Subcutaneous abdominal adipose tissue (tissue), 5 donors: ENCODE results near the gene SPATA31D3.
"Not testable (repeated sequence)": the region's sequence is repeated elsewhere in the genome, so short reads cannot be mapped to it uniquely, and the experiment has no call there.

ENCODE experiments used
- H3K27ac ChIP-seq: one replicate; pipeline ENCODE4 v1.7.0; 2013; ENCODE audit warnings: low read depth, mild to moderate bottlenecking, inconsistent platforms, low read length, moderate library complexity
- H3K27me3 ChIP-seq, 5 donors: one replicate each; pipeline ENCODE4 v1.7.0; 2013; ENCODE audit warnings: low read length in 5 of 5, inconsistent platforms in 1 of 5; ENCODE audit not compliant: control insufficient read depth in 5 of 5, insufficient read depth in 4 of 5
- H3K36me3 ChIP-seq, 5 donors: one replicate each; pipeline ENCODE4 v1.7.0; 2013; ENCODE audit warnings: low read length in 5 of 5; ENCODE audit not compliant: control insufficient read depth in 5 of 5, insufficient read depth in 5 of 5
- H3K4me1 ChIP-seq, 5 donors: one replicate each; pipeline ENCODE4 v1.7.0; 2013; ENCODE audit warnings: low read length in 5 of 5, mild to moderate bottlenecking in 3 of 5, moderate library complexity in 1 of 5; ENCODE audit not compliant: control insufficient read depth in 5 of 5, insufficient read depth in 5 of 5
- H3K4me3 ChIP-seq, 5 donors: one replicate each; pipeline ENCODE4 v1.7.0; 2013; ENCODE audit warnings: low read length in 5 of 5, low read depth in 1 of 5
- H3K9ac ChIP-seq, 5 donors: one replicate each; pipeline ENCODE4 v1.7.0; 2013; ENCODE audit warnings: low read length in 5 of 5, mild to moderate bottlenecking in 4 of 5, moderate library complexity in 3 of 5
- H3K9me3 ChIP-seq, 5 donors: one replicate each; pipeline ENCODE4 v1.7.0; 2013; ENCODE audit warnings: low read length in 5 of 5; ENCODE audit not compliant: control insufficient read depth in 5 of 5
- donor health status: healthy.
- donor health status: healthy.
- donor health status: healthy.
- donor health status: healthy.
- donor health status: healthy.

SPATA31D3 gene

DNA sequence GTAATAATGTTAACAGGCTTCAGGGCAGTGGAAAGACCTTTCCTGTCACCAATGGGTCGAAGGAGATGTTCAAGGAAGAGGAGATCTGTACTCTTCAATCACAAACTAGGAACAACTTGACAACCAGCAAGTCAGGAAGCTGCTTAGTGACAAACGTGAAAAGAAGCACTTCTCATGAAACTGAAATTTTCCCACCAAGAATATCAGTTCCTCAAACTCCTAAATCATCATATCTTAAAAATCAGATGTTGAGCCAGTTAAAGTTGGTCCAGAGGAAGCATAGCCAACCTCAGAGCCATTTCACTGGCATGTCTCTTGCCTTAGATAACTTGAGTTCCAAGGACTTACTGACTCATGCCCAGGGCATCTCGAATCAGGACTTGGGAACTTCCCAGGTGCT lies 24.8 kb upstream of the SPATA31D3 start:
- not testable (repeated sequence) for H3K27me3 ChIP-seq, H3K4me1 ChIP-seq, H3K36me3 ChIP-seq, H3K9ac ChIP-seq, H3K4me3 ChIP-seq, H3K27ac ChIP-seq, H3K9me3 ChIP-seq

DNA sequence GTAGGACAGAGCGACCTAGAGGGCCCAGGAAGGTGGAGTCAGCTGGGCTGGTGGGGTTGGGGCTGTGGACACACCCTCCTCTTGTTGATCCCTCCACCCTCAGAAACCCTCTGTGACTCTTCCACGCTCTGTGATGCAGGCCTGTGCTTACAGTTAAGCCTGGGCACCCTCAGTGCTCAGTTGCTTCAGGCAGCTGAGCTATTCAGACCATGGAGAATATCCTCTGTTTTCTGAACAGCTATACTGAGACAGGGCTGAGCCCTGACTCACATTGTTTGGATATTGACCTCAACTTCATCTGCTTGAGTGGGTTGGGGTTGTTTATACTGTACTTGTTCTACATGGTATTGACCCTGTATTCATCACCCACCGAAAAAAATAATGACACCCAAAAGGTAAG lies 15.0 kb upstream of the SPATA31D3 start, which contains the start of gene SPATA31D4:
Gene SPATA31D4 (plus strand): TSS at position 124 of the 400 bp plus-strand sequence. CDS start 86 bp downstream, at position 210.
- H3K9me3 ChIP-seq, H3K36me3 ChIP-seq, H3K27ac ChIP-seq, H3K9ac ChIP-seq, H3K27me3 ChIP-seq, H3K4me3 ChIP-seq, H3K4me1 ChIP-seq: not testable (repeated sequence)

DNA sequence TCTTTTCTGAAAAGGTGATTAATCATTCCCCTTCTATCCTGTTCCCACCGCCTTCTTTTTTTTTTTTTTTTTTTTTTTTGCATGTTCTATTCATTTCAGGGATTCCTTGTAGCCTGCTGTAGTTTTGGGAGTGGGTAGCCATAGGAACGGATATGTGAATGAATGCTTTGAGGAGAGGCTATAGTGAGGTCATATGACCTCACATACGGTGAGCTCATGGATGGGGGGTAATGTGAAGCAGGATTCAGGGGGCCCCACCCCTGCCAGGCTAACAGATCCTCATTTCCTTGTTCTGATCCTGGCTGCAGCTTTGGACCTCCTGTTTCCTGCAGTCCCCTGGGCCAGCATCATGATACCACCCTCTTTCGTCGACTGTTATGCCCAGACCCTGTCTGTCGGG lies 13.2 kb upstream of the SPATA31D3 start:
- not testable (repeated sequence) for H3K27ac ChIP-seq, H3K27me3 ChIP-seq, H3K4me1 ChIP-seq, H3K4me3 ChIP-seq, H3K9ac ChIP-seq, H3K9me3 ChIP-seq, H3K36me3 ChIP-seq

DNA sequence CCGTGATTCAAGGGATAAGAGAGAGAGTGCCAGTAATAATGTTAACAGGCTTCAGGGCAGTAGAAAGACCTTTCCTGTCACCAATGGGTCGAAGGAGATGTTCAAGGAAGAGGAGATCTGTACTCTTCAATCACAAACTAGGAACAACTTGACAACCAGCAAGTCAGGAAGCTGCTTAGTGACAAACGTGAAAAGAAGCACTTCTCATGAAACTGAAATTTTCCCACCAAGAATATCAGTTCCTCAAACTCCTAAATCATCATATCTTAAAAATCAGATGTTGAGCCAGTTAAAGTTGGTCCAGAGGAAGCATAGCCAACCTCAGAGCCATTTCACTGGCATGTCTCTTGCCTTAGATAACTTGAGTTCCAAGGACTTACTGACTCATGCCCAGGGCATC lies 9.8 kb upstream of the SPATA31D3 start:
- not testable (repeated sequence) for H3K4me3 ChIP-seq, H3K27ac ChIP-seq, H3K36me3 ChIP-seq, H3K9ac ChIP-seq, H3K27me3 ChIP-seq, H3K4me1 ChIP-seq, H3K9me3 ChIP-seq

DNA sequence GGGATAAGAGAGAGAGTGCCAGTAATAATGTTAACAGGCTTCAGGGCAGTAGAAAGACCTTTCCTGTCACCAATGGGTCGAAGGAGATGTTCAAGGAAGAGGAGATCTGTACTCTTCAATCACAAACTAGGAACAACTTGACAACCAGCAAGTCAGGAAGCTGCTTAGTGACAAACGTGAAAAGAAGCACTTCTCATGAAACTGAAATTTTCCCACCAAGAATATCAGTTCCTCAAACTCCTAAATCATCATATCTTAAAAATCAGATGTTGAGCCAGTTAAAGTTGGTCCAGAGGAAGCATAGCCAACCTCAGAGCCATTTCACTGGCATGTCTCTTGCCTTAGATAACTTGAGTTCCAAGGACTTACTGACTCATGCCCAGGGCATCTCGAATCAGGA lies 5.3 kb downstream of the SPATA31D3 start:
- not testable (repeated sequence) for H3K4me1 ChIP-seq, H3K4me3 ChIP-seq, H3K9me3 ChIP-seq, H3K27ac ChIP-seq, H3K36me3 ChIP-seq, H3K9ac ChIP-seq, H3K27me3 ChIP-seq

DNA sequence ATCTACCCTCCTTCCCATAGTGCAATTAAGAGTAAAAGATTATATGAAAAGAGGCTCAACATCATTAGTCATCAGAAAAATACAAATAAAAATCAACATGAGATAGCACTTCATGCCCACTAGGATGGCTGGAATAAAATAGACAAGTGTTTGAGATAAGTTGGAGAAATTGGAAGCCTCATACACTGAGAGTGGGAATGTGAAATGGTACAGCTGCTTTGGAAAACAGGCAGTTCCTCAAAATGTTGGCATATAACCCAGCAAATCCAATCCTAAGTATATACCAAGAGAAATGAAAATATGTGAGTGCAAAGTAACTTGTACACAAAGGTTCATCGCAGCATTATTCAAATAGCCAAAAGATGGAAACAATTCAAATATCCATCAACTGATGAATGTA lies 9.8 kb downstream of the SPATA31D3 start:
- H3K9me3 ChIP-seq: peaks cover 0 to 16% (median 10%) of the 10 kb centered on the region in 5 donors
- no peak overlapping the region for H3K27ac ChIP-seq
- H3K4me3 ChIP-seq: no peak overlapping the region
- H3K36me3 ChIP-seq: no peaks in the 10 kb centered on the region
- peaks cover 0 to 3% (median 0%) of the 10 kb centered on the region in 5 donors for H3K27me3 ChIP-seq
- no peak overlapping the region for H3K9ac ChIP-seq
- no peaks in the 10 kb centered on the region for H3K4me1 ChIP-seq

DNA sequence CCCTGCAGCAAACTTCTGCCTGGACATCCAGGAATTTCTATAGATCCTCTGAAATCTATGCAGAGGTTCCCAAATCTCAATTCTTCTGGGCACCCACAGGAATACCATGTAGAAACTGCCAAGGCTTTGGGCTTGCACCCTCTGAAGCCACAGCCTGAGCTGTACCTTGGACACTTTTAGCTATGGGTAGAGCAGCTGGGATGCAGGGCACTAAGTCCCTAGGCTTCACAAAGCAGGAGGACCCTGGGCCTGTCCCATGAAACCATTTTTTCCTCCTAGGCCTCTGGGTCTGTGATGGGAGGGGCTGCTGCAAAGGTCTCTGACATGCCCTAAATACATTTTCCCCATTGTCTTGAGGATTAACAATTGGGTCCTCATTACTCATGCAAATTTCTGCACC lies 12.3 kb downstream of the SPATA31D3 start:
- Histone ChIP-seq H3K9me3 (peaks cover 0 to 16% (median 10%) of the 10 kb centered on the region in 5 donors), H3K4me3 (no peak overlapping the region)

DNA sequence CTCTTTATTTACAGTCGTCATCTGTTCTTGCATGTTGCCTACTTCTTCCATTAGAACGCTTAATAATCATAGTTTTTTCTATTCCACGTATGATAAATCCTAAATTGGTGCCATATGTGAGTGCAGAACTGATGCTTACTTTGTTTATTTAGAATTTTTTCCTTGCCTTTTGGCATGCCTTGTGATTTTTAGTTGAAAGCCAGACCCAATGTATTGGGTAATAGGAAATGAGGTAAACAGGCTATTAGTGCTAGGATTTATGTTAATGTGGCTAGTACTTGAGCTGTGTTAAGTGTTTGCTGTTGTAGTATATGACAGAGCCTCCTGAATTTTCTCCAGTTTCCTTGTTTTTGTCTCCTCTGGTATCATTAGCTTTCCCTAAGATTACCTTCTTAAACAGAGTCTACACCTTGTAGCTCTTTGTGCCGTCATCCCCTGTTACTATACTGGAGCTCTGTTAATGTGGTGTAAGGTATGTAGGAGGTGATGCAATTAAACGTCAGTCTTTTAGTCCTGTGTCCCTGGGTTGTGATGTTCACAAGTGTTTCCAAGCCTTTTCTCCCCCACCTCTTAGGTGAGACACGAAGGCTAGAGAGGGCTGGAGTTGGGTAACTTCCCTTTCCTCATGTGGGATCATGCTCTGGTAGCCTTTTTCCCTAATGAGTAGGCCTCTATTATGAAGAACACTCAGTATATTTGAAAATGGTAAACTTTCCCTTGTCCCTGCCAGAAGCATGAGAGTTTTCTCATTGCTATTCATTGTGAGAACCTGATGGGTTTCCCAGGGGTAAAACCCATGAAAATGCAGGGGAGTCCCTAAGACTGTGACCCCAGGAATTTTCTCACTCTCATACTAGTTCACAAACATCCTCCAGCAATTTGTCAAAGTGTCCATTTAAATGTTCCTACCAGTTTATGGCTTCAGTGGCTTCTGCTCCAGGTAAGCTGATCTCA lies 21.2 kb downstream of the SPATA31D3 start:
- H3K36me3 ChIP-seq: no peaks in the 10 kb centered on the region
- peaks cover 0 to 3% (median 0%) of the 10 kb centered on the region in 5 donors for H3K9me3 ChIP-seq
- no peak overlapping the region for H3K9ac ChIP-seq
- no peaks in the 10 kb centered on the region for H3K27me3 ChIP-seq
- H3K27ac ChIP-seq: no peak overlapping the region
- no peak overlapping the region for H3K4me3 ChIP-seq
- no peaks in the 10 kb centered on the region for H3K4me1 ChIP-seq

More for the DNA sequence above, 12.3 kb downstream of the SPATA31D3 start:
- Histone ChIP-seq H3K36me3 (no peaks in the 10 kb centered on the region), H3K9ac (no peak overlapping the region), H3K27me3 (no peaks in the 10 kb centered on the region), H3K27ac (no peak overlapping the region), H3K4me1 (no peaks in the 10 kb centered on the region)

DNA sequence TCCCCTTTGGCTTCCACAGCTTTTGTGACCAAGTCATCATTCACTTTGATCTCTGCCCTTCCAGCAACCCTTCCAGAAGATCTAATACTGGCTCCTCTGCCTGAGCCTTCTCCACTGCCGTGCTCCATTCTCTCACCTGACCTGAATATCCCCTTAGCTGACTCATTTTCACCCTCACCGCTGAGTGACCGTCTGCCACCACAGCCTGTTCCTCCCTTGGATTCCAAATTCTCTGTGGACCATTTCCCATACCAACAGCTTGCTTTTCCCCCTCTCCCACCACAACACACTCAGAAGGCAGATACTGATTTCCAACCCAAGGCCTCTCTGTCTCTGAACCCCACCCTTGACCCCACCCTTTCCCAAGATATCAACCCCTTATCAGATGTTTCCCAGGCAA lies 24.7 kb downstream of the SPATA31D3 start:
- Histone ChIP-seq H3K9me3 (peaks cover 0 to 3% (median 0%) of the 10 kb centered on the region in 5 donors), H3K9ac (no peak overlapping the region), H3K27me3 (no peaks in the 10 kb centered on the region), H3K36me3 (no peaks in the 10 kb centered on the region), H3K4me3 (no peak overlapping the region), H3K4me1 (no peaks in the 10 kb centered on the region), H3K27ac (no peak overlapping the region)

DNA sequence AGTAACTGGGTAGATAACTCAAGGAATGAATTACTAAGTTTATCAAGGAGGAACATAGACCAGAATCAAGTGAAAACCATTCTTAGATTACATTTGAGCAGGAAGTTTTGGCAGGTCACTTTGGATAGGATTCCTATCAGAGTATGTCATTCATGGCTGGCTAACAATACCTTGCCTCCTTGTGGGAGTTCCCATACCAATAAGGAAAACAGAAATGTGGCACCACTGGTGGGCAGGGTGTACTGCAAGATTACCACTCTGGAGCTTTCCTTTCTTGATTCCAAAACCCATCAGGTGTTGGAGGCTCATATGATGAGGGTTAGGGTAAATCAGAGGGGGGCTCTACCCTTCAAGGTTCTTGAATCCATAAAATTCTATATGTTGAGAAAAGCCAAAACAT lies 26.7 kb downstream of the SPATA31D3 start:
- Histone ChIP-seq H3K9ac (no peak overlapping the region), H3K9me3 (peaks cover 0 to 9% (median 3%) of the 10 kb centered on the region in 5 donors), H3K4me1 (no peaks in the 10 kb centered on the region), H3K4me3 (no peak overlapping the region), H3K27ac (no peak overlapping the region), H3K36me3 (no peaks in the 10 kb centered on the region), H3K27me3 (no peaks in the 10 kb centered on the region)
